Astrocyte (in vitro differentiated cells and primary cell): ENCODE data around the gene IGFBP7. TPM values are rescaled to one million over a fixed set of nuclear protein-coding genes. Genes with fewer than 3 reads are reported as not detected.
"Not testable (repeated sequence)": the region's sequence is repeated elsewhere in the genome, so short reads cannot be mapped to it uniquely, and the experiment has no call there.

Experiments used
- DNase-seq: peaks from one replicate; pipeline ENCODE4 v3.0.0-alpha.2; 2010; ENCODE audit warnings: low read depth
- FAIRE-seq: peaks from 2 replicates; lab custom pipeline; 2011; peaks lifted over from hg19 to GRCh38; lab: Jason Lieb, UNC
- H2AFZ ChIP-seq: 2 replicates; pipeline ENCODE4 v1.6.0; 2012; ENCODE audit warnings: low read depth, low read length, inconsistent platforms
- H3K27ac ChIP-seq: 2 replicates; pipeline ENCODE4 v1.5.1; 2011; ENCODE audit warnings: low read depth, low read length, inconsistent platforms
- H3K27me3 ChIP-seq: 2 replicates; pipeline ENCODE4 v1.6.0; 2011; ENCODE audit warnings: low read length, inconsistent platforms; ENCODE audit not compliant: insufficient read depth
- H3K36me3 ChIP-seq: 2 replicates; pipeline ENCODE4 v1.5.1; 2011; ENCODE audit warnings: low read length, inconsistent platforms; ENCODE audit not compliant: insufficient read depth
- H3K4me1 ChIP-seq: 2 replicates; pipeline ENCODE4 v1.5.1; 2011; ENCODE audit warnings: low read length, inconsistent platforms; ENCODE audit not compliant: insufficient read depth
- H3K4me2 ChIP-seq: 2 replicates; pipeline ENCODE4 v1.6.0; 2012; ENCODE audit warnings: low read length, inconsistent platforms
- H3K4me3 ChIP-seq: 2 replicates; pipeline ENCODE4 v1.5.1; 2011; ENCODE audit warnings: low read depth, mild to moderate bottlenecking, low read length, inconsistent platforms; ENCODE audit not compliant: insufficient read depth
- H3K79me2 ChIP-seq: 2 replicates; pipeline ENCODE4 v1.6.0; 2012; ENCODE audit warnings: mild to moderate bottlenecking, low read length, inconsistent platforms; ENCODE audit not compliant: insufficient read depth
- H3K9ac ChIP-seq: 2 replicates; pipeline ENCODE4 v1.6.0; 2012; ENCODE audit warnings: mild to moderate bottlenecking, low read length, inconsistent platforms
- H3K9me3 ChIP-seq: 2 replicates; pipeline ENCODE4 v1.5.1; 2012; ENCODE audit warnings: low read depth, mild to moderate bottlenecking, low read length, inconsistent platforms; ENCODE audit not compliant: insufficient read depth
- H4K20me1 ChIP-seq: 2 replicates; pipeline ENCODE4 v1.6.0; 2012; ENCODE audit warnings: low read length, inconsistent platforms; ENCODE audit not compliant: insufficient read depth
- H3K27ac Mint-ChIP-seq: one replicate; pipeline ENCODE4 v1.8.0; 2021; ENCODE audit warnings: mild to moderate bottlenecking, mixed read lengths; ENCODE audit not compliant: unreplicated experiment
- H3K27me3 Mint-ChIP-seq: one replicate; pipeline ENCODE4 v1.8.0; 2021; ENCODE audit warnings: low read depth, mixed read lengths; ENCODE audit not compliant: unreplicated experiment
- H3K36me3 Mint-ChIP-seq: one replicate; pipeline ENCODE4 v1.8.0; 2021; ENCODE audit warnings: low read depth, mixed read lengths; ENCODE audit not compliant: unreplicated experiment
- H3K4me1 Mint-ChIP-seq: one replicate; pipeline ENCODE4 v1.8.0; 2021; ENCODE audit warnings: low read depth, mixed read lengths; ENCODE audit not compliant: unreplicated experiment
- H3K4me3 Mint-ChIP-seq: one replicate; pipeline ENCODE4 v1.8.0; 2021; ENCODE audit warnings: mild to moderate bottlenecking, moderate library complexity, mixed read lengths; ENCODE audit not compliant: unreplicated experiment
- H3K9me3 Mint-ChIP-seq: one replicate; pipeline ENCODE4 v1.8.0; 2021; ENCODE audit warnings: mild to moderate bottlenecking, mixed read lengths; ENCODE audit not compliant: unreplicated experiment
- CTCF ChIP-seq: IDR thresholded peaks from 2 replicates; pipeline ENCODE4 v1.5.1; 2011; ENCODE audit warnings: low read depth, mild to moderate bottlenecking, inconsistent platforms, low read length, moderate library complexity; ENCODE audit not compliant: insufficient read depth
- EZH2 ChIP-seq: IDR thresholded peaks from 2 replicates; pipeline ENCODE4 v1.6.1; 2012; ENCODE audit warnings: mild to moderate bottlenecking, low read length, inconsistent platforms; ENCODE audit not compliant: insufficient read depth
- total RNA-seq: library from RNA; stranded (reverse); gene quantifications from 2 replicates; pipeline ENCODE4 v1.2.1, GENCODE V29; 2021

The IGFBP7 gene
- total RNA-seq, 1 donor from 2014 or later = 930 TPM

DNA sequence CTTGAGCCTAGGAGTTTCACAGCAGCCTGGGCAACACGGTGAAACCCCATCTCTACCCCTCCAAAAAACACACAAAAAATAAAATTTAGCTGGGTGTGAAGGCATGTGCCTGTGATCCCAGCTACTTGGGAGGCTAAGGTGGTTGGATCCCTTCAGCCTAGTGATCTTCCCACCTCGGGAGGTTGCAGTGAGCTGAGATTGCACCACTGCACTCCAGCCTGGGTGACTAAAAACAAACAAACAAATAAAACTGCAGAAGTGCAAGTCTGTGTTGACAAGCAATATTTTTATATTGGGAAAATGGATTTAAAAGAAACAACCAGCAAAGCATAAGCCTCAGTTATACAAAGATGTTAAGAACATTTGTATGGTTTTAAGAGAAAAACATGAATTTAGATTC, 46.1 kb downstream of the IGFBP7 start:
- Mint-ChIP-seq H3K27me3 (no peaks in the 10 kb centered on the region), H3K4me3 (no peak overlapping the region), H3K36me3 (peaks cover 30% of the 10 kb centered on the region), H3K9me3 (no peaks in the 10 kb centered on the region), H3K4me1 (peaks cover 67% of the 10 kb centered on the region), H3K27ac (peak overlapping the region; percentile 91)
- Histone ChIP-seq H3K27me3 (no peaks in the 10 kb centered on the region), H3K36me3 (peaks cover 9% of the 10 kb centered on the region), H4K20me1 (peaks cover 6% of the 10 kb centered on the region), H2AFZ (no peak overlapping the region), H3K4me2 (peak overlapping the region; percentile 75), H3K27ac (peak overlapping the region; percentile 91), H3K4me3 (no peak overlapping the region), H3K79me2 (peaks cover 76% of the 10 kb centered on the region), H3K4me1 (peaks cover 54% of the 10 kb centered on the region), H3K9ac (peak overlapping the region; percentile 74), H3K9me3 (no peaks in the 10 kb centered on the region)
- FAIRE-seq (no peak), DNase-seq (no peak)
- no peak for TF ChIP-seq CTCF
- TF ChIP-seq EZH2 = no peak

- Histone ChIP-seq H3K79me2 (peaks cover 75% of the 10 kb centered on the region), H3K27ac (peak overlapping the region; percentile 91), H3K27me3 (no peaks in the 10 kb centered on the region), H2AFZ (no peak overlapping the region), H3K9me3 (no peaks in the 10 kb centered on the region), H3K36me3 (peaks cover 9% of the 10 kb centered on the region), H3K4me3 (no peak overlapping the region), H3K4me2 (peak overlapping the region; percentile 17), H4K20me1 (peaks cover 6% of the 10 kb centered on the region), H3K4me1 (peaks cover 53% of the 10 kb centered on the region), H3K9ac (peak overlapping the region; percentile 40)
- H3K4me1 Mint-ChIP-seq = peaks cover 65% of the 10 kb centered on the region
- H3K9me3 Mint-ChIP-seq = no peaks in the 10 kb centered on the region
- H3K27me3 Mint-ChIP-seq = no peaks in the 10 kb centered on the region
- peaks cover 29% of the 10 kb centered on the region for H3K36me3 Mint-ChIP-seq
- TF ChIP-seq EZH2 (no peak), CTCF (no peak)
- H3K27ac Mint-ChIP-seq = peak overlapping the region; percentile 91
- no peak overlapping the region for H3K4me3 Mint-ChIP-seq
- FAIRE-seq (no peak), DNase-seq (no peak)
These were observed 46.7 kb downstream of the IGFBP7 start for GRCh38 chr4:57063518-57063917.

GRCh38 chr4:57061395-57061794, 48.8 kb downstream of the IGFBP7 start:
- H3K36me3 Mint-ChIP-seq = peaks cover 30% of the 10 kb centered on the region
- H3K4me3 ChIP-seq = no peak overlapping the region
- no peak overlapping the region for H2AFZ ChIP-seq
- H3K27ac ChIP-seq = peak overlapping the region; percentile 78
- H3K9me3 ChIP-seq = no peaks in the 10 kb centered on the region
- peaks cover 6% of the 10 kb centered on the region for H4K20me1 ChIP-seq
- peaks cover 82% of the 10 kb centered on the region for H3K79me2 ChIP-seq
- no peaks in the 10 kb centered on the region for H3K27me3 ChIP-seq
- no peak overlapping the region for H3K4me3 Mint-ChIP-seq
- no peak overlapping the region for H3K4me2 ChIP-seq
- H3K9me3 Mint-ChIP-seq = no peaks in the 10 kb centered on the region
- peaks cover 51% of the 10 kb centered on the region for H3K4me1 ChIP-seq
- FAIRE-seq (peak; percentile 88), DNase-seq (peak; percentile 69)
- peaks cover 16% of the 10 kb centered on the region for H3K36me3 ChIP-seq
- H3K4me1 Mint-ChIP-seq = peaks cover 64% of the 10 kb centered on the region
- H3K27me3 Mint-ChIP-seq = no peaks in the 10 kb centered on the region
- TF ChIP-seq CTCF (no peak), EZH2 (no peak)
- H3K27ac Mint-ChIP-seq = peak overlapping the region; percentile 85
- no peak overlapping the region for H3K9ac ChIP-seq

DNA sequence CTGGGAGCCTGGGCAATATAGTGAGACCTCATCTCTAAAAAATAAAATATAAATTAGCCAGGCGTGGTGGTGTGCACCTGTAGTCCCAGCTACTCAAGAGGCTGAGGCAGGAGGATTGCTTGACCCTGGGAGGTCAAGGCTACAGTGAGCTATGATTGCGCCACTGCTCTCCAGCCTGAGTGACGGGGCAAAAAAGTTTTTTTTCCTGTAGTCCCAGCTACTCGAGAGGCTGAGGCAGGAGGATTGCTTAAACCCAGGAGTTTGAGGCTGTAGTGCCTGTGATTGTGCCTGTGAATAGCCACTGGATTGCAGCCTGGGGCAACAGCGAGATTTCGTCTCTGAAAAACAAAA, 49.5 kb downstream of the IGFBP7 start:
- H3K36me3 ChIP-seq = peaks cover 16% of the 10 kb centered on the region
- H3K79me2 ChIP-seq = peaks cover 89% of the 10 kb centered on the region
- H3K9ac ChIP-seq, H3K9me3 ChIP-seq, H3K4me3 ChIP-seq, H3K4me3 Mint-ChIP-seq, DNase-seq, H3K4me2 ChIP-seq, FAIRE-seq, H3K9me3 Mint-ChIP-seq, H3K27me3 ChIP-seq, H4K20me1 ChIP-seq, H3K27me3 Mint-ChIP-seq, H2AFZ ChIP-seq: not testable (repeated sequence)
- Mint-ChIP-seq H3K36me3 (peaks cover 29% of the 10 kb centered on the region), H3K4me1 (peaks cover 66% of the 10 kb centered on the region), H3K27ac (peak overlapping the region; percentile 91)
- H3K4me1 ChIP-seq = peaks cover 50% of the 10 kb centered on the region
- H3K27ac ChIP-seq = peak overlapping the region; percentile 78
